Stimulated activated CD8-positive, alpha-beta memory T cell treated with anti-CD3 and anti-CD28 coated beads, Interleukin-12 subunit alpha, Interleukin-12 subunit beta, amount 100 ng/mL, for 1 hour (primary cell): Measurements from ENCODE around the gene VPS35.
"Not testable (repeated sequence)": the region's sequence is repeated elsewhere in the genome, so short reads cannot be mapped to it uniquely, and the experiment has no call there.

Experiments used
- DNase-seq: peaks from one replicate; pipeline ENCODE4 v3.0.0-alpha.2; 2020; ENCODE audit warnings: low read depth

The VPS35 gene

GRCh38 chr16:46712911-46713310, 23.9 kb upstream of the VPS35 start:
- DNase-seq: no peak

GRCh38 chr16:46711106-46712058, 22.4 kb upstream of the VPS35 start:
- no peak for DNase-seq

GRCh38 chr16:46709469-46710005, 20.6 kb upstream of the VPS35 start:
- DNase-seq: no peak

GRCh38 chr16:46706642-46707041, 17.7 kb upstream of the VPS35 start:
- no peak for DNase-seq

GRCh38 chr16:46702030-46702429, 13.1 kb upstream of the VPS35 start:
- no peak for DNase-seq

GRCh38 chr16:46701615-46702014, 12.6 kb upstream of the VPS35 start:
- DNase-seq: no peak

- DNase-seq: no peak
Observed at GRCh38 chr16:46700048-46700447, 11.1 kb upstream of the VPS35 start.

GRCh38 chr16:46696957-46697356, 8.0 kb upstream of the VPS35 start:
- no peak for DNase-seq

- DNase-seq: no peak
Observed at GRCh38 chr16:46695937-46696336, 7.0 kb upstream of the VPS35 start.

- no peak for DNase-seq
Observed at GRCh38 chr16:46693598-46693997, 4.6 kb upstream of the VPS35 start.

GRCh38 chr16:46691726-46692125, 2.7 kb upstream of the VPS35 start:
- DNase-seq: no peak

- no peak for DNase-seq
Observed at GRCh38 chr16:46690281-46691178, 1.6 kb upstream of the VPS35 start.

- DNase-seq: peak; percentile 95
Observed at GRCh38 chr16:46689365-46690280, 645 bp upstream of the VPS35 start, which contains the start of gene ORC6. ORC6 (plus strand) TSS chr16:46689659; CDS start chr16:46689706, 47 bp downstream.

GRCh38 chr16:46688101-46688653, 801 bp downstream of the VPS35 start:
- DNase-seq: no peak

- no peak for DNase-seq
Observed at GRCh38 chr16:46687486-46687885, 1.5 kb downstream of the VPS35 start.

- DNase-seq: no peak
Observed at GRCh38 chr16:46686815-46687473, 2.0 kb downstream of the VPS35 start.

- not testable (repeated sequence) for DNase-seq
Observed at GRCh38 chr16:46681867-46682266, 7.1 kb downstream of the VPS35 start.

- DNase-seq: not testable (repeated sequence)
Observed at GRCh38 chr16:46677943-46678342, 11.0 kb downstream of the VPS35 start.

GRCh38 chr16:46673320-46674013, 15.5 kb downstream of the VPS35 start:
- DNase-seq: peak; percentile 26

- no peak for DNase-seq
Observed at GRCh38 chr16:46662123-46662522, 26.9 kb downstream of the VPS35 start.
